GM10248 (cell line): ENCODE data around the gene IQCK.

Experiments
- CTCF ChIA-PET: fragments of 300-600 bp; sonication (Branson Sonifier 250); formaldehyde crosslinking; extraction: SDS; loops from one replicate; lab custom pipeline; 2021; ENCODE audit warnings: antibody characterized with exemption; lab: Yijun Ruan, JAX
- POLR2A ChIA-PET: fragments of 350-650 bp; sonication (Branson Sonifier 250); formaldehyde crosslinking; extraction: SDS; loops from one replicate; lab custom pipeline; 2020; ENCODE audit warnings: antibody characterized with exemption; lab: Yijun Ruan, JAX
- DNase-seq: peaks from one replicate; pipeline ENCODE4 v3.0.0; 2012; ENCODE audit errors: extremely low spot score
- TF ChIP-seq, protein P1 (sequence below): IDR thresholded peaks from 2 replicates; pipeline ENCODE4 v1.5.1; 2012; ENCODE audit warnings: mild to moderate bottlenecking, low read depth; ENCODE audit errors: extremely low read depth, missing control alignments, control extremely low read depth

The IQCK gene

DNA sequence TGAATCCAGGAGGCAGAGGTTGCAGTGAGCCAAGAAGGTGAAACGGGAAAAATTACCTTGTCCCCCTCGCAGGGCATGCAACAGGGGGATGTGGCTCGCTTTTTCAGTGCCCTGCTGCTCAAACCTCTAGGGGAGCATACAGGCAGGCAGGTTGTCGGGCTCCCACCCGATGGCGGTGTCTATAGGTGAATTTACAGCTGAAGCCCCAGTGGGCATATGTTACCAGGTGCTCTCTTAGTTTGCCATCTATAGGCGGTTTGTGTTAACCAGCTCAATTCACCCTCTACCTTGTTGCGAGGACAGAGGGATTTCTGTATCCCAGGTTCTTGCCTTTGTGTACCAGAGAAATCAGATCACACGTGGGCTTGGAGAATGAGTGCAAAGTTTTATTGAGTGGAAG lies 48.9 kb downstream of the IQCK start:
- ChIA-PET POLR2A (no interaction called here), CTCF (no interaction called here)
- TF ChIP-seq, protein P1, sequence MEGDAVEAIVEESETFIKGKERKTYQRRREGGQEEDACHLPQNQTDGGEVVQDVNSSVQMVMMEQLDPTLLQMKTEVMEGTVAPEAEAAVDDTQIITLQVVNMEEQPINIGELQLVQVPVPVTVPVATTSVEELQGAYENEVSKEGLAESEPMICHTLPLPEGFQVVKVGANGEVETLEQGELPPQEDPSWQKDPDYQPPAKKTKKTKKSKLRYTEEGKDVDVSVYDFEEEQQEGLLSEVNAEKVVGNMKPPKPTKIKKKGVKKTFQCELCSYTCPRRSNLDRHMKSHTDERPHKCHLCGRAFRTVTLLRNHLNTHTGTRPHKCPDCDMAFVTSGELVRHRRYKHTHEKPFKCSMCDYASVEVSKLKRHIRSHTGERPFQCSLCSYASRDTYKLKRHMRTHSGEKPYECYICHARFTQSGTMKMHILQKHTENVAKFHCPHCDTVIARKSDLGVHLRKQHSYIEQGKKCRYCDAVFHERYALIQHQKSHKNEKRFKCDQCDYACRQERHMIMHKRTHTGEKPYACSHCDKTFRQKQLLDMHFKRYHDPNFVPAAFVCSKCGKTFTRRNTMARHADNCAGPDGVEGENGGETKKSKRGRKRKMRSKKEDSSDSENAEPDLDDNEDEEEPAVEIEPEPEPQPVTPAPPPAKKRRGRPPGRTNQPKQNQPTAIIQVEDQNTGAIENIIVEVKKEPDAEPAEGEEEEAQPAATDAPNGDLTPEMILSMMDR = no peak
- DNase-seq = no peak

DNA sequence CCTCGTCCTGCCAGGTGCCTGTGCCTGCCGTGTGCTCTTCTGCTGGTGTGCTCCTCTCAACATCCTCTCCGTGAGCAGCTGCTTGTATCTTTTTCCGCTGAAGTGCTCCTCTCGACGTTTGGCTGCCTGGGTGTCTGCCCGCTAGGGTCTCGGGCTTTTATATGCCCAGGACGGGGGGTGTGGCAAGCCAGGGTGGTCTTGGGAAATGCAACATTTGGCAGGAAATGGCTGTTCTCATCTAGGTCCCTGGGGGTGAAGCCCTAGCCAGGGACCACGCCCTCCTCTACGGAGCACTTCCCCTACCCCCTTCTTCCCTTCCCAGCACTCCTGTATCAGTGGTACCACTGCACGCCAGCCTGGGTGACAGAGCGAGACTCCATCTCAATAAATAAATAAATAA lies 49.4 kb downstream of the IQCK start:
- TF ChIP-seq, protein P1 = no peak
- CTCF ChIA-PET = no interaction called here
- no peak for DNase-seq
- POLR2A ChIA-PET = no interaction called here

DNA sequence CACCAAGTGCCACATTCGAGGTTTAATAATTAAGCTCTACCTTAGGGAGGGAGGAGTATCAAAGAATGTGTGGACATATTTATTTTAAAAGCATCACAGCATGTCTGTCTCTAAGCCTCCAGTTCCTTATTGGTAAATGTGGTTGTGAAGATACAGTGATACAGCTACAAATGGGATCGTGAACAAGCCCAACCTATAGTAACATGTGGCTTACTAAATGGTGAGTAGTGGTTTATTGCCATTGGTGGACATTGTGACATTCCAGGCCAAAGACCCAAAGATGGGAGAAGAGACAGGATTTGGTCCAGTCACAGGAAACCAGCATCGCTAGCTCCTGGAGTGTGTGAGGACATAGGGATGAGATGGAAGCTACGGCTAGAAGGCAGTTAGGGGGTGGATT lies 51.2 kb downstream of the IQCK start:
- TF ChIP-seq, protein P1 = no peak
- no peak for DNase-seq
- ChIA-PET CTCF (interaction anchor here (1.0 kb wide), 1 partner anchor 17 kb away, joined by 3 read pairs; no protein-coding TSS in a partner anchor), POLR2A (no interaction called here)

DNA sequence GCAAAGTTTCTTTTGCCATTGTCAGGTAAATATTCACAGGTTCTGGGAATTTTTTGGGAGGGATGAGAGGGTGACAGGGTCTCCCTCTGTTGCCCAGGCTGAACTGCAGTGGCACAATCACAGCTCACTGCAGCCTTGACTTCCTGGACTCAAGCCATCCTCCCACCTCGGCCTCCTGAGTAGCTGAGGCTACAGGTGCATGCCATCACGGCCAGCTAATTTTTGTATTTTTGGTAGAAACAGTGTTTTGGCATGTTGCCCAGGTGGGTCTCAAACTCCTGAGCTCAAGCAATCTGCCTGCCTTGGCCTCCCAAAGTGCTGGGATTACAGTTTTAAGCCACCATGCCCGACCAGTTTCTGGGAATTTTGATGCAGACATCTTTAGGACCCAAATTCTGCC lies 53.0 kb downstream of the IQCK start:
- CTCF ChIA-PET = no interaction called here
- DNase-seq = no peak
- TF ChIP-seq, protein P1 = no peak
- POLR2A ChIA-PET = no interaction called here

DNA sequence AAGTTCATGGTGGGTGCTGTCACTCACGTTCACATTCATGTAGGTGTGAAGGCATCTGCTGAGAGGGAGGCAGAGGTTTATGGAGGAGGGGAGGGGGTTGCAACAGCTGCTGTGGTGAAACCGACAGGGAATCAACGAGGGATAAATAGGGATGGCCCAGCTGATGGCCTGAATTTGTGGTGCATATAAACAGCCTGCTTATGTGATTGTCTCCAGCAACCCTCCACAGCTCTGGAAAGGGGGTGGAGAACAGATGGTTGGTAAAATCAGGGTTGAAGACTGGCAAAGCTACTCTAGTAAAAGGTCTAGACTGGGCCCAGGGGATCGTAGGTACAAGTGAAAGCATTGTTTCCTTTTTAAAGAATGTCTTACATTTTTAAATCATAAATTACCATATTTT lies 53.7 kb downstream of the IQCK start:
- ChIA-PET POLR2A (no interaction called here), CTCF (interaction anchor here (1.2 kb wide), 1 partner anchor 9 kb away, joined by 4 read pairs; no protein-coding TSS in a partner anchor)
- DNase-seq = no peak
- TF ChIP-seq, protein P1 = no peak

DNA sequence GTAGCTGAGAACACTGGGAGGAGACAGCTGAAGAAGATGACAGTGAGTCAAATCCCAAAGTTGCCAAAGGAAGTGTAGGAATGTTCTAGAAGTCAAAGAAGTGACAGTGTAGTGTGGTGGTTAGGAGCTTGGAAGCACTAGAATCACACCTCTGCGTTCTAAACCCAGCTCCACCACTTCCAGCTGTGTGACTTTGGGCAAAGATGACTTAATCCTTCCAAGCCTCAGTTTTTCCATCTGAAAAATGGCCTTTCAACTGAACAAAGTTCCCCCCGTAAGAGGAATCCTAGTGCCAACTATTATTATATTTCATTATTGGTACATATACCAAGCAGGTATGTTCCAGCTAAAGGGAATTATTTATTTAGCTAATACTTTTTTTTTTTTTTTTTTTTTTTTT lies 56.0 kb downstream of the IQCK start:
- POLR2A ChIA-PET = no interaction called here
- DNase-seq = no peak
- TF ChIP-seq, protein P1 = no peak
- CTCF ChIA-PET = interaction anchor here (1.3 kb wide), 2 partner anchors 22 to 133 kb away, joined by 3 to 5 read pairs; no protein-coding TSS in a partner anchor
